Measurements from ENCODE around the gene CGB1.
A peak's percentile ranks its signal among the peaks of the same experiment; 100 is the strongest.
"Not testable (repeated sequence)": the region's sequence is repeated elsewhere in the genome, so short reads cannot be mapped to it uniquely, and the experiment has no call there.

The CGB1 gene

GRCh38 chr19:49057636-49058234 lies 21.0 kb upstream of the CGB1 start, which contains the start of gene CGB7:
CGB7 (minus strand) TSS chr19:49057749; CDS start chr19:49055375, 2,374 bp downstream.
- peak; percentile 5 for DNase-seq

DNA sequence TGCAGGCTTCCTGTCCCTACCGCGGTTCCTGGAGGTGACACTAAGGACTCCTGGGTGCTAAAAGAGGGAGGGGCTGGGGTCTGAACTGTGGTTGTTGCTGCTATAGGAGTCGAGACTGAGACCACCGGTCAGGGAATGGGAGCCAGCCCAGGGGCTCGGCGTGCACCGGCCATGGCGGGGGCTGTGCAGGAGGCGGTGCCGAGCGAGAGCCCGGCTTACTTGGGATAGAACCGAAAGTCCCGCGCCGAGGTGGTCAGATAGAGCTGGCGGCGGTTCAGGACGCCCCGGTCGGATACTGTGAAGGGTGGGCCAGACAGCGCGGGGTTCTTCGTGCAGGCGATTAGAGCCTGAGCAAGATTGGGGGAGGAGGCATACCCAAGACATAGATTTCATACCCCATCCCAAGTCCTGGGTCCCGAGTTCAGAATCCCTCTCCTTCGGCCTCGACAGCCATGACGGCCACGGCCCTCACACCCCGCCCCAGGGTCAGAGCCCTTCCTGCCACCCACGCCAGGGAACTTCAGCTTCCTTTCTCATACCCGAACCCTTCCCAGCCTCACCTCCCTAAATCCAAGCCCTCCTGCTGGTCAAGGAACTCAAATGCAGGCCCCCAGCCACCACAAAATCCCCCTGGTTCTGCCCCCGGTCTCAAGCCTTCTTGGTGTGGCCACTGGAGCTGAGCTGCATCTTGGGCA lies 20.4 kb upstream of the CGB1 start:
- DNase-seq: not testable (repeated sequence)

DNA sequence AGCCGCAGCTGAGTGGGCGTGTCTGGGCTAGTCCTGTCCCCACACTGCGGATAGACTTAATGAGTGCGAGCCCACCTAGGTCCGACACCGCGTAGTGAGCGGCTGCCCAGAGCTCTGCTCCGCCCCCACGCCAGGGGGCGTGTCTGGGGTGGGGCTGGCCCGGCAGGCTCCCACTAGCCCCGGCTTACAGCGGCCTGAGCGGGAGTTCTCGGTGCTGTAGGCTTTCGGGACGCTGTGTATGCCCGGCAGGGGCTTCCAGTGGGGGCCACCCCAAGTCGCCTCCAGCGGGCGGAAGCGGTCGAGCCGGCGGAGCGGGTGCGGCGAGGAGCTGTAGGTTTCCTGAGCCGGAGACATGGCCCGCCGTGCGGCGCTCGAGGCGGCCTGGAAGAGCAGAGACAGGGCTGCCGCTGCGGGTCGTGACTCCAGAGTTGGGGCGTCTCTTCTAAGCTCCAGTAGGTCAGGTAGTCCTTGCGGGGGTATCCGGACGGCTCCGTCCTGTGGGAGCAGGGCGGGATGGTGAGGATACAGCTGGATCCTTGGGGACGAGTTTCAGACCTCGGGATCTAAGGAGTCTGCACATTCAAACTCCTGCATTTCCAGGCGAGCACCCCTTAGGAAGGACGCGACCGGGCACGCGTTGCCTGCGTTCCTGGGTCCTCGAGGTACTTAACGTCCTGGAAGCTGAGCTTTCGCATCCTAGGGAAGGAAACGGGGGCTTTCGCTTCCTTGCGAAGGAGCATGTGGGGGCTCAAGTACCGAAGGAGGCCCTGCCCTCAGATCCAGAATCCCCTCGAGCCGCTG lies 19.6 kb upstream of the CGB1 start:
- DNase-seq: peak; percentile 10

DNA sequence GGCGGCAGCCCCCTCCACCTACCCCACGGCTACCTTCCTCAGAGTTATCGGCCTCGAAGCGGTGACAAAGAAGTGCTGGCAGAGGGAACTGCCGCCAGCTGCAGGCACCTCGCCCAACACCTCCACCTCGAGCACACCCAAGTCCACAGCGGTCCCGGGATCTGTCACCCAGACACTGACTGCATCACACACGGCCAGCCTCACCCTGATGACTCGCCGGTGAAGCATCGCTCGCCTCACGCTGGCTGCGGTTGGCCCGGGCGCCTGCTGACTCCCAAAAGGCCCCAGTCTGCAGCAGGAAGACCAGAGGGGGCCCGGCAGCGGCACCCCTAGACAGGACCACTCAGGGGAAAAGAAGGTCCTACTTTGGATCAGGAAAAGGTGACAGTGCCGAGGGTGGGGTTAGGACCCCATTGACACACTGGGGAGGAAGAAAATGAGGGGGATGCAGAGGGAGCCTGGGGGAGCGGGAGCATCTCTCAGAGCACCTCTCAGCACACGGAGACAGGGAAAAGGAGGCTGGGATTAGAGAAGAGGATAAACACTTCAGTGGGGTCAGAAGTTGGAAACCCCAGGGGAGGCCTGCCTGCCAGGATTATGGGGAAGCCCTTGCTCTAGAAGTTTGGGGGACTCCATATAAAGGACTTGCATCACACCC lies 13.8 kb upstream of the CGB1 start:
- DNase-seq: not testable (repeated sequence)

GRCh38 chr19:49049834-49050233 lies 13.1 kb upstream of the CGB1 start:
- not testable (repeated sequence) for DNase-seq

DNA sequence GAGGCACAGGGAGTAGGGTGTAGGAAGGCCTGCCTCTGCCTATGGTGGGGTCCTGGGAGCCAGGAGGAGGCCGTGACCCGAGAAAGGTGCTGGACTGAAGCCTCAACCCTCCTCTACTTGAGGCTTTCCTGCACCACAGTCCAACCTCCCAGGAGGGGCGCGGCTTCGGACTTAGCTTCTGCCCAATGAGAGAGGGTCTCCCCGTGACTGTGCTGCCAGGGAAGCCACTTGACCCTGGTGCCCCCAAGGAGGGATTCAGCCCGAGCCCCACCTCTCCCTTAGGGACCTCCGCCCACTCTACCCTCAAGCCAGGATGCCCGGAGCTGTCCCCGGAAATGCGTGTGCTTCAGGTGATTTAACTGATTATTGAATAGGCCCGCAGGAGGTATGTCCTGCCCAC lies 12.3 kb upstream of the CGB1 start, which contains the start of gene CGB8:
TSS of gene CGB8 (minus strand) at position 101 of the 400 bp plus-strand sequence. CDS start 372 bp downstream, outside the sequence.
- not testable (repeated sequence) for DNase-seq

DNA sequence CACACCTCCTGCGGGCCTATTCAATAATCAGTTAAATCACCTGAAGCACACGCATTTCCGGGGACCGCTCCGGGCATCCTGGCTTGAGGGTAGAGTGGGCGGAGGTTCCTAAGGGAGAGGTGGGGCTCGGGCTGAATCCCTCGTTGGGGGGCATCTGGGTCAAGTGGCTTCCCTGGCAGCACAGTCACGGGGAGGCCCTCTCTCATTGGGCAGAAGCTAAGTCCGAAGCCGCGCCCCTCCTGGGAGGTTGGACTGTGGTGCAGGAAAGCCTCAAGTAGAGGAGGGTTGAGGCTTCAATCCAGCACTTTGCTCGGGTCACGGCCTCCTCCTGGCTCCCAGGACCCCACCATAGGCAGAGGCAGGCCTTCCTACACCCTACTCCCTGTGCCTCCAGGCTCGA lies 6.9 kb upstream of the CGB1 start, which contains the start of gene CGB5:
TSS of gene CGB5 (plus strand) at position 301 of the 400 bp plus-strand sequence. CDS start 362 bp downstream, outside the sequence.
- DNase-seq: not testable (repeated sequence)

DNA sequence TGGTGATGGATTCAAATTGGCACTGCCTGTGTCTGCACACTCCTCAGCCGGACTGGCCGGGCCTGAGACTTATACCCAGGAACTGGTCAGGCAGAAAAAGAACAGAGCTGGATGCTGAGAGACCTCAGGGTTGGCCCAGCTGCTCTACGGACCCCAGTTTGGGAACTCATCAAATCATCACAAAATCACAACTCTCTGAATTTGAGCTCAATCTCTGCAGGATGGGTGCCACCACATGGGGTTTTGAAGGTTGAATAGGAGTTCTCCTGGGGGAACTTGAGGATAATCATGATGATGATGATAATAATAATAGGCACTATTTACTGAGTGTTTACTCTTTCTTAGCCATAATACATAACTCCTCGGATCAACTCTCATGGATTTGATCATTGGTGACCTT lies 6.0 kb upstream of the CGB1 start:
- DNase-seq: not testable (repeated sequence)

DNA sequence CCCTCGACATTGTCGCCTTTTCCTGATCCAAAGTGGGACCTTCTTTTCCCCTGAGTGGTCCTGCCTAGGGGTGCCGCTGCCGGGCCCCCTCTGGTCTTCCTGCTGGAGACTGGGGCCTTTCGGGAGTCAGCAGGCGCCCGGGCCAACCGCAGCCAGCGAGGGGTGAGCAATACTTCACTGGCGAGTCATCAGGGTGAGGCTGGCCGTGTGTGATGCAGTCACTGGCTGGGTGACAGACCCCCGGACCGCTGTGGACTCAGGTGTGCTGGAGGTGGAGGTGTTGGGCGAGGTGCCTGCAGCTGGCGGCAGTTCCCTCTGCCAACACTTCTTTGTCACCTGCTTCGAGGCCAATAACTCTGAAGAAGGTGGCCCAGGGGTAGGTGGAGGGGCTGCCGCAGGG lies 5.5 kb upstream of the CGB1 start:
- no peak for DNase-seq

DNA sequence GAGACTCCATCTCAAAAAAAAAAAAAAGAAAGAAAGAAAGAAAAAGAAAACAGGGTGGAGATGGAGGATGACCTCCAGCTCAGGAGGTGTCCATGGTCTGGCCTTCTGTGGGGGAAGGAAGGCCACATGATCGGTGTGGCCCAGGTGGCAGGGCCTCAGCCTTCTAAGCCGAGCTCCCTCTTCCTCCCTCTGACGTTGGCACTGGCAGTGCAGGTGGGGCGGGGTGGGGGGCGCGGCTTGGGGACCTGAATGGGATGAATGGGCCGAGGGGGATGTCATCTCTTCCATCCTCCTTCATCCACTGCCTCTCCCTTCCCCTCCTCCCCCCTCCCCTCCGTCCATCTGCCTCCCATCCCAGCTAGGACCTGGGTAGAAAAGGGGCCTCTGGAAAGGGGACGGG lies 3.0 kb upstream of the CGB1 start:
- not testable (repeated sequence) for DNase-seq

DNA sequence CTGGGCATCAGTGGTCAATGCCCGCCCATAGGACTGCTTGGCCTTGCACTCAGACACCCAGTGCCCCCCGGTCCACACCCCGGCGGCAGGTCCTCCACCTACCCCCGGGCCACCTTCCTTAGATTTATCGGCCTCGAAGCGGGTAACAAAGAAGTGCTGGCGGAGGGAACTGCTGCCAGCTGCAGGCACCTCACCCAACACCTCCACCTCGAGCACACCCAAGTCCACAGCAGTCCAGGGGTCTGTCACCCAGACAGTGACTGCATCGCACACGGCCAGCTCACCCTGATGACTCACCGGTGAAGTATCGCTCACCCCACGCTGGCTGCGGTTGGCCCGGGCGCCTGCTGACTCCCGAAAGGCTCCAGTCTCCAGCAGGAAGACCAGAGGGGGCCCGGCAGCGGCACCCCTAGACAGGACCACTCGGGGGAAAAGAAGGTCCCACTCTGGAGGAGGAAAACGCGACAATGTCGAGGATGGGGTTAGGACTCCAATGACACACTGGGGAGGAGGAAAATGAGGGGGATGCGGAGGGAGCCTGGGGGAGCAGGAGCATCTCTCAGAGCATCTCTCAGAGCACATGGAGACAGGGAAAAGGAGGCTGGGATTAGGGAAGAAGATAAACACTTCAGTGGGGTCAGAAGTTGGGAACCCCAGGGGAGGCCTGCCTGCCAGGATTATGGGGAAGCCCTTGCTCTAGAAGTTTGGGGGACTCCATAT lies 2.0 kb upstream of the CGB1 start:
- not testable (repeated sequence) for DNase-seq

DNA sequence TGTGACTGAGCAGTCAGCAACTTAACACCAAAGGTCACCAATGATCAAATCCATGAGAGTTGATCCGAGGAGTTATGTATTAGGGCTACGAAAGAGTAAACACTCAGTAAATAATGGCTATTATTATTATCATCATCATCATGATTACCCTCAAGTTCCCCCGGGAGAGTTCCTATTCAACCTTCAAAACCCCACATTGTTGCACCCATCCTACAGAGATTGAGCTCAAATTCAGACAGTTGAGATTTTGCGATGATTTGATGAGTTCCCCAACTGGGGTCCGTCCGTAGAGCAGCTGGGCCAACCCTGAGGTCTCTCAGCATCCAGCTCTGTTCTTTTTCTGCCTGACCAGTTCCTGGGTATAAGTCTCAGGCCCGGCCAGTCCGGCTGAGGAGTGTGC lies 1.4 kb upstream of the CGB1 start:
- not testable (repeated sequence) for DNase-seq

GRCh38 chr19:49031642-49032301 lies 4.9 kb downstream of the CGB1 start, which contains the start of gene CGB2:
CGB2 (plus strand) TSS chr19:49031890; CDS start chr19:49032096, 206 bp downstream.
- DNase-seq: not testable (repeated sequence)

- not testable (repeated sequence) for DNase-seq
Observed at GRCh38 chr19:49030323-49030722, 6.4 kb downstream of the CGB1 start.

DNA sequence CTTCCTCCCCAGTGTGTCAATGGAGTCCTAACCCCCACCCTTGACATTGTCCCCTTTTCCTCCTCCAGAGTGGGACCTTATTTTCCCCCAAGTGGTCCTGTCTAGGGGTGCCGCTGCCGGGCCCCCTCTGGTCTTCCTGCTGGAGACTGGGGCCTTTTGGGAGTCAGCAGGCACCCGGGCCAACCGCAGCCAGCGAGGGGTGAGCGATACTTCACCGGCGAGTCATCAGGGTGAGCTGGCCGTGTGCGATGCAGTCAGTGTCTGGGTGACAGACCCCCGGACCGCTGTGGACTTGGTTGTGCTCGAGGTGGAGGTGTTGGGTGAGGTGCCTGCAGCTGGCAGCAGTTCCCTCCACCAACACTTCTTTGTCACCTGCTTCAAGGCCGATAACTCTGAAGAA lies 6.9 kb downstream of the CGB1 start:
- not testable (repeated sequence) for DNase-seq

DNA sequence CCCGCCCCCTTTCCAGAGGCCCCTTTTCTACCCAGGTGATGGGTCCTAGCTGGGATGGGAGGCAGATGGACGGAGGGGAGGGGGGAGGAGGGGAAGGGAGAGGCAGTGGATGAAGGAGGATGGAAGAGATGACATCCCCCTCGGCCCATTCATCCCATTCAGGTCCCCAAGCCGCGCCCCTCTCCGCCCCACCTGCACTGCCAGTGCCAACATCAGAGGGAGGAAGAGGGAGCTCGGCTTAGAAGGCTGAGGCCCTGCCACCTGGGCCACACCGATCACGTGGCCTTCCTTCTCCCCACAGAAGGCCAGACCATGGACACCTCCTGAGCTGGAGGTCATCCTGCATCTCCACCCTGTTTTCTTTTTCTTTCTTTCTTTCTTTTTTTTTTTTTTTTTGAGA lies 8.0 kb downstream of the CGB1 start:
- DNase-seq: not testable (repeated sequence)

DNA sequence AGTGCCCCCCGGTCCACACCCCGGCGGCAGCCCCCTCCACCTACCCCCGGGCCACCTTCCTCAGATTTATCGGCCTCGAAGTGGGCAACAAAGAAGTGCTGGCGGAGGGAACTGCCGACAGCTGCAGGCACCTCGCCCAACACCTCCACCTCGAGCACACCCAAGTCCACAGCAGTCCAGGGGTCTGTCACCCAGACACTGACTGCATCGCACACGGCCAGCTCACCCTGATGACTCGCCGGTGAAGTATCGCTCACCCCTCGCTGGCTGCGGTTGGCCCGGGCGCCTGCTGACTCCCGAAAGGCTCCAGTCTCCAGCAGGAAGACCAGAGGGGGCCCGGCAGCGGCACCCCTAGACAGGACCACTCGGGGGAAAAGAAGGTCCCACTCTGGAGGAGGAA lies 11.1 kb downstream of the CGB1 start:
- not testable (repeated sequence) for DNase-seq

GRCh38 chr19:49025088-49025487 lies 11.6 kb downstream of the CGB1 start:
- not testable (repeated sequence) for DNase-seq

- not testable (repeated sequence) for DNase-seq
Observed at GRCh38 chr19:49024233-49024632, 12.5 kb downstream of the CGB1 start, which contains the start of gene CGB3. CGB3 (minus strand) TSS chr19:49024333; CDS start chr19:49023971, 362 bp downstream.

- no peak for DNase-seq
Observed at GRCh38 chr19:49022116-49022515, 14.6 kb downstream of the CGB1 start.
